Transverse colon (tissue), 4 donors: ENCODE results near the gene CDK19. TPM values are rescaled to one million over a fixed set of nuclear protein-coding genes. Genes with fewer than 3 reads are reported as not detected.
"Not testable (repeated sequence)": the region's sequence is repeated elsewhere in the genome, so short reads cannot be mapped to it uniquely, and the experiment has no call there.

Experiments used
- DNase-seq: peaks from one replicate; pipeline ENCODE4 v3.0.0-alpha.2; 2019
- H3K27ac ChIP-seq, 4 donors: fragments of 200-600 bp; sonication (generic); 2 replicates each; pipeline ENCODE4 v1.5.1; 2016 to 2018; ENCODE audit warnings: inconsistent platforms in 4 of 4
- H3K27me3 ChIP-seq: fragments of 200-600 bp; sonication (generic); 2 replicates; pipeline ENCODE4 v1.5.1; 2017; ENCODE audit warnings: inconsistent platforms
- H3K36me3 ChIP-seq, 4 donors: fragments of 200-600 bp; sonication (generic); 2 replicates each; pipeline ENCODE4 v1.5.1; 2017 to 2019; ENCODE audit warnings: inconsistent platforms in 4 of 4
- H3K4me1 ChIP-seq, 4 donors: fragments of 200-600 bp; sonication (generic); 2 replicates each; pipeline ENCODE4 v1.5.1; 2017 to 2020; ENCODE audit warnings: inconsistent platforms in 4 of 4
- H3K4me3 ChIP-seq, 4 donors: fragments of 200-600 bp; sonication (generic); 1 replicate in 1 of 4; 2 replicates in 3 of 4; pipeline versions ENCODE4 v1.5.1 to v1.6.1; 2017 to 2019; ENCODE audit warnings: inconsistent platforms in 4 of 4
- H3K9me3 ChIP-seq, 2 donors: fragments of 200-600 bp; sonication (generic); 2 replicates each; pipeline ENCODE4 v1.5.1; 2017 to 2019; ENCODE audit warnings: inconsistent platforms in 2 of 2
- EP300 ChIP-seq: sonication (generic); formaldehyde crosslinking; IDR thresholded peaks from one replicate; pipeline ENCODE4 v1.6.1; 2017; ENCODE audit warnings: antibody characterized with exemption, low read depth
- POLR2A ChIP-seq: fragments of 450-650 bp; IDR thresholded peaks from one replicate; pipeline ENCODE4 v1.6.1; 2016; ENCODE audit warnings: antibody characterized with exemption, mild to moderate bottlenecking, moderate library complexity
- POLR2AphosphoS5 ChIP-seq, 3 donors: sonication (generic); formaldehyde crosslinking; IDR thresholded peaks; one replicate each; pipeline ENCODE4 v1.6.1; 2016; ENCODE audit warnings: antibody characterized with exemption in 3 of 3
- WGBS, 2 donors: methylation state at CpG; one replicate each; pipeline ENCODE4 v1.1.5; 2018; ENCODE audit warnings: low coverage in 1 of 2; 5-methylcytosine and 5-hydroxymethylcytosine counted together
- in situ Hi-C, 4 donors: fragments of 200-750 bp; cut with MboI; loops; one replicate each; pipeline versions ENCODE4 v1.15.0 to v1.15.1; 2017; ENCODE audit warnings: low sequenced_read_pairs in 3 of 4, low pct_ligation_motif_present in 1 of 4, low pct_unique_long_range_greater_than_20kb in 1 of 4
- intact Hi-C: fragments of 100-400 bp; cut with DNase I; formaldehyde crosslinking; loops from one replicate; pipeline ENCODE4 v1.15.1; 2023; ENCODE audit warnings: low total_unique reads
- total RNA-seq, 4 donors: library from RNA; depleted of rRNA; stranded (reverse); fragments of >200 nt; gene quantifications; one replicate each; pipeline ENCODE4 v1.1.0, GENCODE V29; 2016
- TF ChIP-seq, protein P1 (sequence below), 5 experiments: fragments of 200-600 bp in 3 of 5; fragments of 450-650 bp in 2 of 5; sonication (generic) in 3 of 5; IDR thresholded peaks; 1 replicate in 2 of 5; 2 replicates in 3 of 5; pipeline ENCODE4 v1.5.1; 2016 to 2017; ENCODE audit warnings: antibody characterized with exemption in 5 of 5, inconsistent platforms in 3 of 5, mild to moderate bottlenecking in 2 of 5, moderate library complexity in 1 of 5

Gene CDK19
- total RNA-seq, 4 donors from 2014 or later = 7.0 to 18.6 (median 14.7) TPM

DNA sequence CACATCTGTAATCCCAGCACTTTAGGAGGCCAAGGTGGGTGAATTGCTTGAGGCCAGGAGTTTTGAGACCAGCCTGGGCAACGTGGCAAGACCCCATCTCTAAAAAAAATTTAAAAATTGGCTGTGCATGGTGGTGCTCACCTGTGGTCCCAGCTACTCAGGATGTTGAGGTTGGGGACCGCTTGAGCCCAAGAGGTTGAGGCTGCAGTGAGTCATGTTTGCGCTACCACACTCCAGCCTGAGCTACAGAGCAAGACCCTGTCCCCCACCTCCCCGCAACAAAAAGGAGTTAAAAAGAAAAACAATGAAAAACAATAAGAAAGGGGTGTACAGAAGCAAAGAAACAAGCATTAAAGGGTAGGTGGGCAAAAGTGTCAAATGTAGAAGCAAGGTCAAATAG lies 57.3 kb downstream of the CDK19 start:
- WGBS, 2 donors = 84 to 89% methylated on average over 4 of the region's 4 CpGs

DNA sequence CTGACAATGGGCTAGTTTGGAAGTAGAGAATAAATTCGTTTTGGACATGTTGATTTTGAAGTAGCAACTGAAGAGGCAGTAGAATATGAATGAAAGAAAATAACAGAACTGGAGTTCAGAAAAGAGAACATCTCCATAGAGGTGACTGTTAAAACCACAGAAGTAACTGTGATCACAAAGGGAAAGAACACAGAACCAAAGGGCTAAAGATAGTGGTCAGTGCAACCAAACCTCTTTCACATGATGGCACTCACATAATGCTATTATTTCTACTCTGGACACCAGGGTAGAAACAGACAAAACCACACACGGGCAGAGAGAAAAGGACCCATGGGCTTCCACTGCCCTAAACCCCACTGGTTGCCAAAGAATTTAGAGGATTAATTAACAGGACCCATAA lies 58.5 kb downstream of the CDK19 start:
- no peak for TF ChIP-seq POLR2AphosphoS5 (IDR thresholded peaks at IDR 0.05)
- TF ChIP-seq EP300 = no peak
- TF ChIP-seq POLR2A = no peak
- TF ChIP-seq, protein P1, sequence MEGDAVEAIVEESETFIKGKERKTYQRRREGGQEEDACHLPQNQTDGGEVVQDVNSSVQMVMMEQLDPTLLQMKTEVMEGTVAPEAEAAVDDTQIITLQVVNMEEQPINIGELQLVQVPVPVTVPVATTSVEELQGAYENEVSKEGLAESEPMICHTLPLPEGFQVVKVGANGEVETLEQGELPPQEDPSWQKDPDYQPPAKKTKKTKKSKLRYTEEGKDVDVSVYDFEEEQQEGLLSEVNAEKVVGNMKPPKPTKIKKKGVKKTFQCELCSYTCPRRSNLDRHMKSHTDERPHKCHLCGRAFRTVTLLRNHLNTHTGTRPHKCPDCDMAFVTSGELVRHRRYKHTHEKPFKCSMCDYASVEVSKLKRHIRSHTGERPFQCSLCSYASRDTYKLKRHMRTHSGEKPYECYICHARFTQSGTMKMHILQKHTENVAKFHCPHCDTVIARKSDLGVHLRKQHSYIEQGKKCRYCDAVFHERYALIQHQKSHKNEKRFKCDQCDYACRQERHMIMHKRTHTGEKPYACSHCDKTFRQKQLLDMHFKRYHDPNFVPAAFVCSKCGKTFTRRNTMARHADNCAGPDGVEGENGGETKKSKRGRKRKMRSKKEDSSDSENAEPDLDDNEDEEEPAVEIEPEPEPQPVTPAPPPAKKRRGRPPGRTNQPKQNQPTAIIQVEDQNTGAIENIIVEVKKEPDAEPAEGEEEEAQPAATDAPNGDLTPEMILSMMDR (IDR thresholded peaks at IDR 0.05) = no peak
- intact Hi-C loops = no loop called here
- no peak for DNase-seq
- Histone ChIP-seq H3K27me3 (no peaks in the 10 kb centered on the region), H3K4me1 (peaks cover 0 to 9% (median 4%) of the 10 kb centered on the region in 4 donors), H3K36me3 (no peaks in the 10 kb centered on the region), H3K9me3 (no peaks in the 10 kb centered on the region), H3K4me3 (no peak overlapping the region), H3K27ac (no peak overlapping the region)
- in situ Hi-C loops = no loop called here
- WGBS, 2 donors = 75 to 77% methylated on average over 2 of the region's 2 CpGs

More for the DNA sequence above, 57.3 kb downstream of the CDK19 start:
- no peaks in the 10 kb centered on the region for H3K36me3 ChIP-seq
- intact Hi-C loops (no loop called here), in situ Hi-C loops (no loop called here)
- peaks cover 0 to 9% (median 4%) of the 10 kb centered on the region in 4 donors for H3K4me1 ChIP-seq
- no peaks in the 10 kb centered on the region for H3K27me3 ChIP-seq
- no peak for TF ChIP-seq POLR2AphosphoS5 (IDR thresholded peaks at IDR 0.05)
- no peak for TF ChIP-seq EP300
- TF ChIP-seq, protein P1 (IDR thresholded peaks at IDR 0.05) = no peak
- no peak for TF ChIP-seq POLR2A
- no peak overlapping the region for H3K27ac ChIP-seq
- H3K9me3 ChIP-seq = no peaks in the 10 kb centered on the region
- H3K4me3 ChIP-seq = no peak overlapping the region
- no peak for DNase-seq

DNA sequence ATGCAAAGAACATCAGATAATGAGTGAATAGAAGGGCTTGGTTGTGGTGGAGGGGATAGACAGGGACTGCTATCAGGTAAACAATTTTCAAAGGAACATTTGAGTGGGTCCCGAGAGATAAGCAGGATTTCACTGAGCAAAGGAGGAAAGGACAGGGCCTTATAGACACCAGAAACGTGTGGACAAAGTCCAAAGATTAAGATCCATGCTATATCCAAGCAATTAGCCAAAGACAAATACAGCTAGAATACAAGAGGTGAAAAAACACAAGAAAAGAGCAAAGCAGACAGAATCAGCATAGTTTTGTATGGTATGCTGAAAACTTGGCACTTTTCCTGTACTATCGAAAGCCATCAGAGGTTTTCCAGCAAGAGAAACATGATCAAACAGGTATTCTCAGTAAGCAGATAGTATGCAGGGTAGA lies 59.8 kb downstream of the CDK19 start:
- Histone ChIP-seq H3K36me3 (no peaks in the 10 kb centered on the region), H3K9me3 (no peaks in the 10 kb centered on the region), H3K4me3 (no peak overlapping the region), H3K27ac (no peak overlapping the region), H3K27me3 (no peaks in the 10 kb centered on the region), H3K4me1 (peaks cover 0 to 12% (median 4%) of the 10 kb centered on the region in 4 donors)
- intact Hi-C loops = no loop called here
- TF ChIP-seq POLR2AphosphoS5 (IDR thresholded peaks at IDR 0.05) (no peak), EP300 (no peak), POLR2A (no peak)
- TF ChIP-seq, protein P1 (IDR thresholded peaks at IDR 0.05) = no peak
- in situ Hi-C loops = no loop called here
- WGBS, 2 donors = 41 to 54% methylated on average over 3 of the region's 3 CpGs
- DNase-seq = no peak

DNA sequence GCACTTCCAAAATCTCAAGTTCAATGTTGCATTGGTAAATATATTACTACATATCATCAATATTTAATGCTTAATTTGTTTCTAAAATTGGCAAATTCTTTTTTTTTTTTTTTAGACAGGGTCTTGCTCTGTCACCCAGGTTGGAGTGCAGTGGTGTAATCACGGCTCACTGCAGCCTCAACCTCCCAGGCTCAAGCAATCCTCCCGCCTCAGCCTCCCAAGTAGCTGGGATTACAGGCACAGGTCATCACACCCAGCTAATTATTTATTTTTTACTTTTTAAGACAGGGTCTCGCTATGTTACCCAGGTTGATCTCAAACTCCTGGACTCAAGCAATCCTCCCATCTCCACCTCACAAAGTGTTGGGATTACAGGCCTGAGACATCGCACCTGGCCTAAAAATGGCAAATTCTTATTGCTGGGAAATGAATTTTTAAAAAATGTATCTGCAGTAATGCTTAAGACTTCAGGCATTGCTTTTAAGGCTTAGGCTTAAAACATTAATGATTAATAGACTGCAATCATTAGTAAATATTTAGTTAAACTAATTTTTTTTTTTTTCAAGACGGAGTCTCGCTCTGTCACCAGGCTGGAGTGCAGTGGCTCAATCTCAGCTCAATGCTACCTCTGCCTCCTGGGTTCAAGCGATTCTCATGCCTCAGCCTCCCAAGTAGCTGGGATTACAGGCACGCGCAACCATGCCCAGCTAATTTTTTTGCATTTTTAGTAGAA lies 61.2 kb downstream of the CDK19 start:
- H3K27ac ChIP-seq, intact Hi-C loops, H3K9me3 ChIP-seq, H3K27me3 ChIP-seq, H3K36me3 ChIP-seq, DNase-seq, in situ Hi-C loops, H3K4me3 ChIP-seq: not testable (repeated sequence)
- peaks cover 0 to 12% (median 4%) of the 10 kb centered on the region in 4 donors for H3K4me1 ChIP-seq
- WGBS, 2 donors = 98 to 100% methylated on average over 6 to 9 of the region's 9 CpGs

DNA sequence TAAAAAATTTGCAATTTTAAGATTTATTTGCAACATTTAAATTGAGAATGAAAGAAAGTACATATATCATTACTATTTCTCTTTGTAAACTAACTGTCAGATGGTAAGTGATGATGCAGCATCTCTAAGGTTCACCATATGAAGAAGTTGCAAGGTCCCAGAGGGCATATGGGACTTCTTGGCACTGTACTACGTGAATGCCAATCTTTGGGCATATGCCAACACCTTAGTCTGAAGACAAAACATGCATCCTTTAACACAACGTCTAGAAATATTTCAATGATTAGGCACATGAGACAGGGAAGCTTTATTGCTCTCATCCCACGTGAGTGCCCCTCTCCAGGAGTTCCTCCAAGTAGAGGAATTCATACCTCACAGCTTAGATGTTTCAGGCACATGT lies 66.8 kb downstream of the CDK19 start:
- Histone ChIP-seq H3K27me3 (no peaks in the 10 kb centered on the region), H3K9me3 (peaks cover 2% of the 10 kb centered on the region in 2 donors), H3K4me3 (no peak overlapping the region), H3K36me3 (peaks cover 0 to 4% (median 1%) of the 10 kb centered on the region in 4 donors), H3K4me1 (peaks cover 0 to 14% (median 0%) of the 10 kb centered on the region in 4 donors), H3K27ac (no peak overlapping the region)
- no peak for DNase-seq
- 38 to 60% methylated on average over 3 of the region's 3 CpGs for WGBS, 2 donors
- in situ Hi-C loops = no loop called here
- TF ChIP-seq EP300 = no peak
- TF ChIP-seq POLR2AphosphoS5 (IDR thresholded peaks at IDR 0.05) = no peak
- TF ChIP-seq POLR2A = no peak
- TF ChIP-seq, protein P1 (IDR thresholded peaks at IDR 0.05) = no peak
- intact Hi-C loops = no loop called here
